IMR-90 (cell line): ENCODE data around the gene PRPS1. TPM values are rescaled to one million over a fixed set of nuclear protein-coding genes. Genes with fewer than 3 reads are reported as not detected.

Experiments used
- ATAC-seq: fragments of 200-7000 bp; cut with Tn5 transposase; 2 replicates; pipeline ENCODE4 v1.9.1; 2020; ENCODE audit warnings: low read depth, mild to moderate bottlenecking, moderate library complexity
- BruUV-seq: library from RNA; stranded (reverse); fragments of 400-500 nt; replicated peaks from 2 replicates; lab custom pipeline; 2021; lab: Mats Ljungman, UMichigan
- CTCF ChIA-PET: fragments of 300-600 bp; formaldehyde crosslinking; extraction: SDS; loops from one replicate; lab custom pipeline; 2021; ENCODE audit warnings: antibody characterized with exemption; lab: Yijun Ruan, JAX
- POLR2A ChIA-PET: fragments of 300-600 bp; sonication (Branson Sonifier 250); formaldehyde crosslinking; loops from one replicate; lab custom pipeline; 2022; ENCODE audit warnings: antibody characterized with exemption; ENCODE audit not compliant: unreplicated experiment; lab: Charles Lee
- DNase-seq: peaks from one replicate; pipeline ENCODE4 v3.0.0; 2013
- H2AFZ ChIP-seq: replicated peaks from 2 replicates; pipeline ENCODE3; 2013; ENCODE audit warnings: low read length, mild to moderate bottlenecking; ENCODE audit not compliant: poor library complexity
- H2AK5ac ChIP-seq: 2 replicates; pipeline ENCODE4 v1.6.1; 2013; ENCODE audit warnings: low read depth, low read length, inconsistent platforms
- H2AK9ac ChIP-seq: replicated peaks from 2 replicates; pipeline ENCODE3; 2013; ENCODE audit warnings: mild to moderate bottlenecking, low read depth, low read length, moderate library complexity; ENCODE audit not compliant: poor library complexity
- H2BK120ac ChIP-seq: 2 replicates; pipeline ENCODE4 v1.6.1; 2013; ENCODE audit warnings: low read depth, low read length, inconsistent platforms
- H2BK15ac ChIP-seq: 3 replicates; pipeline ENCODE4 v1.6.1; 2013; ENCODE audit warnings: low read depth, low read length, inconsistent platforms
- H2BK20ac ChIP-seq: 2 replicates; pipeline ENCODE4 v1.6.1; 2013; ENCODE audit warnings: low read depth, mild to moderate bottlenecking, inconsistent platforms, low read length, moderate library complexity
- H2BK5ac ChIP-seq: 2 replicates; pipeline ENCODE4 v1.6.1; 2013; ENCODE audit warnings: mild to moderate bottlenecking, low read depth, low read length, inconsistent platforms; ENCODE audit not compliant: poor library complexity, severe bottlenecking
- H3K14ac ChIP-seq: replicated peaks from 2 replicates; pipeline ENCODE4 v1.6.1; 2013; ENCODE audit warnings: low read depth, low read length, inconsistent platforms
- H3K18ac ChIP-seq: 2 replicates; pipeline ENCODE4 v1.6.1; 2013; ENCODE audit warnings: low read depth, low read length, control low read depth
- H3K23ac ChIP-seq: 2 replicates; pipeline ENCODE4 v1.6.1; 2013; ENCODE audit warnings: low read depth, low read length, inconsistent platforms
- H3K27ac ChIP-seq: 2 replicates; pipeline ENCODE4 v1.5.1; 2013; ENCODE audit warnings: mild to moderate bottlenecking, control low read depth, low read length; ENCODE audit not compliant: insufficient read depth
- H3K27me3 ChIP-seq: 2 replicates; pipeline ENCODE4 v1.6.1; 2013; ENCODE audit warnings: low read length; ENCODE audit not compliant: control insufficient read depth, insufficient read depth
- H3K36me3 ChIP-seq: 2 replicates; pipeline ENCODE4 v1.6.1; 2013; ENCODE audit warnings: low read length, mixed read lengths; ENCODE audit not compliant: control insufficient read depth, insufficient read depth
- H3K4ac ChIP-seq: 2 replicates; pipeline ENCODE4 v1.6.1; 2013; ENCODE audit warnings: low read depth, low read length, inconsistent platforms
- H3K4me1 ChIP-seq: 2 replicates; pipeline ENCODE4 v1.6.1; 2013; ENCODE audit warnings: low read length, mixed read lengths; ENCODE audit not compliant: control insufficient read depth, insufficient read depth
- H3K4me2 ChIP-seq: 2 replicates; pipeline ENCODE4 v1.6.1; 2013; ENCODE audit warnings: low read depth, mild to moderate bottlenecking, control low read depth, low read length, moderate library complexity
- H3K4me3 ChIP-seq: 2 replicates; pipeline ENCODE4 v1.5.1; 2013; ENCODE audit warnings: low read depth, mild to moderate bottlenecking, control low read depth, low read length, moderate library complexity; ENCODE audit not compliant: insufficient read depth
- H3K56ac ChIP-seq: 2 replicates; pipeline ENCODE4 v1.6.1; 2013; ENCODE audit warnings: low read length, inconsistent platforms; ENCODE audit not compliant: insufficient read depth; ENCODE audit errors: extremely low read depth
- H3K79me1 ChIP-seq, 2 experiments: 2 replicates each; pipeline ENCODE4 v1.6.1; 2013; ENCODE audit warnings: low read length in 2 of 2, inconsistent platforms in 1 of 2, low read depth in 1 of 2
- H3K9ac ChIP-seq: 2 replicates; pipeline ENCODE4 v1.6.1; 2013; ENCODE audit warnings: low read depth, low read length, control low read depth
- H3K9me1 ChIP-seq: 2 replicates; pipeline ENCODE4 v1.6.1; 2013; ENCODE audit warnings: low read length, inconsistent platforms; ENCODE audit not compliant: insufficient read depth
- H3K9me3 ChIP-seq: 2 replicates; pipeline ENCODE4 v1.6.1; 2013; ENCODE audit warnings: low read length; ENCODE audit not compliant: control insufficient read depth, insufficient read depth
- H4K20me1 ChIP-seq: 2 replicates; pipeline ENCODE4 v1.6.1; 2013; ENCODE audit warnings: low read length, inconsistent platforms; ENCODE audit not compliant: insufficient read depth
- H4K5ac ChIP-seq: 2 replicates; pipeline ENCODE4 v1.6.1; 2013; ENCODE audit warnings: mild to moderate bottlenecking, low read depth, low read length, control low read depth
- H4K8ac ChIP-seq, 2 experiments: 2 replicates each; pipeline ENCODE4 v1.6.1; 2013; ENCODE audit warnings: low read depth in 2 of 2, low read length in 2 of 2, control low read depth in 1 of 2, inconsistent platforms in 1 of 2
- H4K91ac ChIP-seq: 2 replicates; pipeline ENCODE4 v1.6.1; 2013; ENCODE audit warnings: low read depth, low read length, inconsistent platforms; ENCODE audit not compliant: insufficient read depth
- CEBPB ChIP-seq: IDR thresholded peaks from 2 replicates; pipeline ENCODE4 v1.6.1; 2012; ENCODE audit warnings: low read depth, low read length, improper control_type of control experiment
- CHD1 ChIP-seq: IDR thresholded peaks from 2 replicates; pipeline ENCODE4 v1.6.1; 2012; ENCODE audit warnings: low read depth, low read length, improper control_type of control experiment
- MAFK ChIP-seq: IDR thresholded peaks from 2 replicates; pipeline ENCODE4 v1.6.1; 2012; ENCODE audit warnings: low read depth, low read length, improper control_type of control experiment
- MAZ ChIP-seq: IDR thresholded peaks from 2 replicates; pipeline ENCODE4 v1.6.1; 2012; ENCODE audit warnings: low read depth, mild to moderate bottlenecking, low read length, improper control_type of control experiment, moderate library complexity, borderline replicate concordance
- MXI1 ChIP-seq: IDR thresholded peaks from 2 replicates; pipeline ENCODE4 v1.6.1; 2012; ENCODE audit warnings: low read depth, mild to moderate bottlenecking, low read length, moderate library complexity, borderline replicate concordance
- POLR2A ChIP-seq: IDR thresholded peaks from 2 replicates; pipeline ENCODE4 v1.6.1; 2012; ENCODE audit warnings: mild to moderate bottlenecking, low read depth, low read length
- RCOR1 ChIP-seq: IDR thresholded peaks from 2 replicates; pipeline ENCODE4 v1.6.1; 2012; ENCODE audit warnings: mild to moderate bottlenecking, low read length, improper control_type of control experiment; ENCODE audit not compliant: insufficient replicate concordance
- RFX5 ChIP-seq: IDR thresholded peaks from 2 replicates; pipeline ENCODE4 v1.8.0; 2012; ENCODE audit warnings: low read depth, mild to moderate bottlenecking, low read length, moderate library complexity
- SMC3 ChIP-seq: fragments of 150-350 bp; IDR thresholded peaks from 2 replicates; pipeline ENCODE4 v1.6.1; 2016; ENCODE audit warnings: low read depth, mild to moderate bottlenecking, antibody characterized with exemption, low read length, moderate library complexity
- WGBS, 2 experiments: methylation state at CpG; one replicate each; pipeline versions ENCODE4 v1.1.5 to v1.1.7; 2013; ENCODE audit warnings: missing lambda C conversion rate in 2 of 2; ENCODE audit not compliant: insufficient read length in 1 of 2; ENCODE audit errors: extremely low coverage in 2 of 2; 5-methylcytosine and 5-hydroxymethylcytosine counted together
- dilution Hi-C: fragments of 300-500 bp; cut with HindIII; formaldehyde crosslinking; loops from one replicate; pipeline ENCODE4 v1.14.3; 2018; ENCODE audit warnings: low sequenced_read_pairs; ENCODE audit not compliant: unreplicated experiment
- in situ Hi-C: fragments of 300-500 bp; cut with MboI; formaldehyde crosslinking; loops from 3 replicates; pipeline ENCODE4 v1.14.3; 2019; ENCODE audit warnings: low sequenced_read_pairs, inconsistent platforms, mixed read lengths
- intact Hi-C: fragments of 100-400 bp; cut with micrococcal nuclease; formaldehyde crosslinking; loops from 2 replicates; pipeline ENCODE4 v1.10.0; 2022
- polyA plus RNA-seq, 3 experiments: library from polyadenylated mRNA; depleted of rRNA; stranded (reverse); fragments of >200 nt; gene quantifications; 2 replicates each; pipeline ENCODE4 v1.2.3, GENCODE V29; 2012; ENCODE audit warnings: low replicate concordance in 1 of 3
- total RNA-seq: library from RNA; depleted of rRNA; stranded (reverse); fragments of >200 nt; gene quantifications from 2 replicates; pipeline ENCODE4 v1.2.3, GENCODE V29; 2012
- TF ChIP-seq, protein P1 (sequence below): conservative IDR thresholded peaks from 2 replicates; pipeline ENCODE4 v1.5.1; 2012; ENCODE audit warnings: mild to moderate bottlenecking, low read depth, low read length, improper control_type of control experiment

PRPS1 gene
- total and polyA plus RNA-seq, 2 of the 4 experiments (the other 2 are of a cell fraction) = 118 to 137 TPM

DNA sequence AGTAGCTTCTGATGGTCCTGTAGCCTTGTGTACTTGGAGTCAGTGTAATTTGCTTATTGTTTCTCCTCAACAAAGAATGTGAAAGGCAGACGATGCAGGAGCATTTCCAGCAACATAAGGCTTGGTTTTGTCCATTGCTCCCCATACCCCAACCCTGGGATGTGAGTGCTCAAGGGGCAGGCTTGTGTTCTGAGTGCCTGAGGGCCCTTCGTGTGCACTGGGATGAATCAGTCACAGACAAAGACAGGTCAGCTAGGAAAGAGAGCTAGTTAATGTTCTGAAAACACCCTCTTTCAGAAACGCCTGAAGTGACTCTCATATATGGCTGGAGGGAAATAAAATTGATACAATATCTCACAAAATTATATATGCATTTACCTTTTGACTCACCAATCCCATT is 59.1 kb downstream of the PRPS1 start:
- Histone ChIP-seq H3K4me2 (no peak overlapping the region), H4K5ac (no peak overlapping the region), H3K27me3 (peaks cover 30% of the 10 kb centered on the region), H2BK5ac (no peak overlapping the region), H3K9me3 (no peaks in the 10 kb centered on the region), H4K8ac (no peak overlapping the region), H3K4me3 (no peak overlapping the region), H3K4me1 (no peaks in the 10 kb centered on the region), H3K56ac (no peak overlapping the region), H2BK20ac (no peak overlapping the region), H3K79me1 (no peaks in the 10 kb centered on the region), H3K14ac (no peak overlapping the region), H3K36me3 (no peaks in the 10 kb centered on the region), H2BK15ac (no peak overlapping the region), H3K23ac (no peak overlapping the region), H3K27ac (no peak overlapping the region), H2AK5ac (no peak overlapping the region), H3K4ac (no peak overlapping the region), H3K18ac (no peak overlapping the region), H3K9ac (no peak overlapping the region), H2AFZ (no peak overlapping the region), H4K91ac (no peak overlapping the region), H2BK120ac (no peak overlapping the region), H4K20me1 (no peaks in the 10 kb centered on the region), H3K9me1 (no peaks in the 10 kb centered on the region), H2AK9ac (no peak overlapping the region)
- TF ChIP-seq, protein P1, sequence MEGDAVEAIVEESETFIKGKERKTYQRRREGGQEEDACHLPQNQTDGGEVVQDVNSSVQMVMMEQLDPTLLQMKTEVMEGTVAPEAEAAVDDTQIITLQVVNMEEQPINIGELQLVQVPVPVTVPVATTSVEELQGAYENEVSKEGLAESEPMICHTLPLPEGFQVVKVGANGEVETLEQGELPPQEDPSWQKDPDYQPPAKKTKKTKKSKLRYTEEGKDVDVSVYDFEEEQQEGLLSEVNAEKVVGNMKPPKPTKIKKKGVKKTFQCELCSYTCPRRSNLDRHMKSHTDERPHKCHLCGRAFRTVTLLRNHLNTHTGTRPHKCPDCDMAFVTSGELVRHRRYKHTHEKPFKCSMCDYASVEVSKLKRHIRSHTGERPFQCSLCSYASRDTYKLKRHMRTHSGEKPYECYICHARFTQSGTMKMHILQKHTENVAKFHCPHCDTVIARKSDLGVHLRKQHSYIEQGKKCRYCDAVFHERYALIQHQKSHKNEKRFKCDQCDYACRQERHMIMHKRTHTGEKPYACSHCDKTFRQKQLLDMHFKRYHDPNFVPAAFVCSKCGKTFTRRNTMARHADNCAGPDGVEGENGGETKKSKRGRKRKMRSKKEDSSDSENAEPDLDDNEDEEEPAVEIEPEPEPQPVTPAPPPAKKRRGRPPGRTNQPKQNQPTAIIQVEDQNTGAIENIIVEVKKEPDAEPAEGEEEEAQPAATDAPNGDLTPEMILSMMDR = no peak
- TF ChIP-seq CEBPB = no peak
- TF ChIP-seq MAFK = no peak
- TF ChIP-seq POLR2A = no peak
- no peak for TF ChIP-seq RCOR1
- no peak for TF ChIP-seq RFX5
- TF ChIP-seq SMC3 = no peak
- no peak for TF ChIP-seq MAZ
- TF ChIP-seq CHD1 = no peak
- TF ChIP-seq MXI1 = no peak
- ChIA-PET POLR2A (no interaction called here), CTCF (no interaction called here)
- ATAC-seq (no peak), DNase-seq (no peak)
- BruUV-seq = no TSS peak
- intact Hi-C loops (no loop called here), in situ Hi-C loops (no loop called here), dilution Hi-C loops (no loop called here)
- no CpG with 5 or more reads among the region's 3 CpGs for WGBS, 2 experiments
